ENCODE measurements around the gene PVR.

DNA sequence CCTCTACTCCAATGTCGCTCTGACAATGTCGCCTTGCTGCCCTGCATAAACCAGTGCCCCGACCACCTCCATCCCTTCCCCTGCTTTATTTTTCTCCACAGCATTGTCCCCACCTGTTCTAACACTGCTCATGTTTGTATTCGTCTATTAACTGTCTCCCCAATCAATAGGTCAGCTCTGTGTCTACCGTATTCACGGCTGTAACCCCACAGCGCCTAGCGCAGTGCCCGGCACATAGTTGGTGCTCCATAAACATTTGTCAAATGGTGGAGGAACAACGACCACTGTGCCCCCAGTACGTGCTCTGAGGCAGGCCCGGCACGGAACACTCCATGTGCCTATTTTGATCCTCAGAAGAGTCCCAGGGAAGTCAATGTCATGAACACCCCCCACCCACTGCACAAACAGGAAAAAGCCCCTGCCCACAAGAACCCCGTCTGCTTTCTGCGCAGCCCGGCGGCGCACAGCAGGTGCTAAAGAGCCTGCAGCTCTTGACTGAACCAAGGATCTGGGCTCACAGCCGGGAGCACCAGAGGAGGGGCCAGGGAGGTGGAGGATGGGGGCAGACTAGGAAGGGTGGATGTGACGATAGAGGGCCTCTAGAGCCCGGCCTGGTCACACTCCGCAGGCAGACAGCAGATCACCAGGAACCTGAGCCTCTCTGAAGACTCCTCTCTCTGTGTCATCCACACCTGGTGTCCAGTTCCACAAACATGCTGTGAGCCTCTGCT is 53.4 kb downstream of the PVR start:
- no peak for TF ChIP-seq FOXM1 (IDR thresholded peaks at IDR 0.05; ENCODE audit: low read depth)
- TF ChIP-seq, protein P1, sequence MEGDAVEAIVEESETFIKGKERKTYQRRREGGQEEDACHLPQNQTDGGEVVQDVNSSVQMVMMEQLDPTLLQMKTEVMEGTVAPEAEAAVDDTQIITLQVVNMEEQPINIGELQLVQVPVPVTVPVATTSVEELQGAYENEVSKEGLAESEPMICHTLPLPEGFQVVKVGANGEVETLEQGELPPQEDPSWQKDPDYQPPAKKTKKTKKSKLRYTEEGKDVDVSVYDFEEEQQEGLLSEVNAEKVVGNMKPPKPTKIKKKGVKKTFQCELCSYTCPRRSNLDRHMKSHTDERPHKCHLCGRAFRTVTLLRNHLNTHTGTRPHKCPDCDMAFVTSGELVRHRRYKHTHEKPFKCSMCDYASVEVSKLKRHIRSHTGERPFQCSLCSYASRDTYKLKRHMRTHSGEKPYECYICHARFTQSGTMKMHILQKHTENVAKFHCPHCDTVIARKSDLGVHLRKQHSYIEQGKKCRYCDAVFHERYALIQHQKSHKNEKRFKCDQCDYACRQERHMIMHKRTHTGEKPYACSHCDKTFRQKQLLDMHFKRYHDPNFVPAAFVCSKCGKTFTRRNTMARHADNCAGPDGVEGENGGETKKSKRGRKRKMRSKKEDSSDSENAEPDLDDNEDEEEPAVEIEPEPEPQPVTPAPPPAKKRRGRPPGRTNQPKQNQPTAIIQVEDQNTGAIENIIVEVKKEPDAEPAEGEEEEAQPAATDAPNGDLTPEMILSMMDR (IDR thresholded peaks at IDR 0.05): no peak
- TF ChIP-seq POLR2AphosphoS5 (IDR thresholded peaks at IDR 0.05; ENCODE audit: low read depth, low read length): no peak
- TF ChIP-seq TCF12 (IDR thresholded peaks at IDR 0.05): no peak
- TF ChIP-seq MXI1 (IDR thresholded peaks at IDR 0.05; ENCODE audit: low read depth, low read length): no peak
- TF ChIP-seq CHD2 (IDR thresholded peaks at IDR 0.05; ENCODE audit: low read length, partially characterized antibody): no peak
- TF ChIP-seq RFX5 (IDR thresholded peaks at IDR 0.05; ENCODE audit: low read length): no peak
- no peak for TF ChIP-seq NFIC (IDR thresholded peaks at IDR 0.05; ENCODE audit: borderline replicate concordance)
- TF ChIP-seq, protein P2, sequence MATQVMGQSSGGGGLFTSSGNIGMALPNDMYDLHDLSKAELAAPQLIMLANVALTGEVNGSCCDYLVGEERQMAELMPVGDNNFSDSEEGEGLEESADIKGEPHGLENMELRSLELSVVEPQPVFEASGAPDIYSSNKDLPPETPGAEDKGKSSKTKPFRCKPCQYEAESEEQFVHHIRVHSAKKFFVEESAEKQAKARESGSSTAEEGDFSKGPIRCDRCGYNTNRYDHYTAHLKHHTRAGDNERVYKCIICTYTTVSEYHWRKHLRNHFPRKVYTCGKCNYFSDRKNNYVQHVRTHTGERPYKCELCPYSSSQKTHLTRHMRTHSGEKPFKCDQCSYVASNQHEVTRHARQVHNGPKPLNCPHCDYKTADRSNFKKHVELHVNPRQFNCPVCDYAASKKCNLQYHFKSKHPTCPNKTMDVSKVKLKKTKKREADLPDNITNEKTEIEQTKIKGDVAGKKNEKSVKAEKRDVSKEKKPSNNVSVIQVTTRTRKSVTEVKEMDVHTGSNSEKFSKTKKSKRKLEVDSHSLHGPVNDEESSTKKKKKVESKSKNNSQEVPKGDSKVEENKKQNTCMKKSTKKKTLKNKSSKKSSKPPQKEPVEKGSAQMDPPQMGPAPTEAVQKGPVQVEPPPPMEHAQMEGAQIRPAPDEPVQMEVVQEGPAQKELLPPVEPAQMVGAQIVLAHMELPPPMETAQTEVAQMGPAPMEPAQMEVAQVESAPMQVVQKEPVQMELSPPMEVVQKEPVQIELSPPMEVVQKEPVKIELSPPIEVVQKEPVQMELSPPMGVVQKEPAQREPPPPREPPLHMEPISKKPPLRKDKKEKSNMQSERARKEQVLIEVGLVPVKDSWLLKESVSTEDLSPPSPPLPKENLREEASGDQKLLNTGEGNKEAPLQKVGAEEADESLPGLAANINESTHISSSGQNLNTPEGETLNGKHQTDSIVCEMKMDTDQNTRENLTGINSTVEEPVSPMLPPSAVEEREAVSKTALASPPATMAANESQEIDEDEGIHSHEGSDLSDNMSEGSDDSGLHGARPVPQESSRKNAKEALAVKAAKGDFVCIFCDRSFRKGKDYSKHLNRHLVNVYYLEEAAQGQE (IDR thresholded peaks at IDR 0.05; ENCODE audit: low read depth, low read length): no peak
- TF ChIP-seq, protein P3, sequence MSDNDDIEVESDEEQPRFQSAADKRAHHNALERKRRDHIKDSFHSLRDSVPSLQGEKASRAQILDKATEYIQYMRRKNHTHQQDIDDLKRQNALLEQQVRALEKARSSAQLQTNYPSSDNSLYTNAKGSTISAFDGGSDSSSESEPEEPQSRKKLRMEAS (IDR thresholded peaks at IDR 0.05; ENCODE audit: low read depth): no peak

Measured in SK-N-SH (cell line).